Activated T-helper 2 cell treated with anti-CD3 and anti-CD28 coated beads, Interferon-gamma antibody, Interleukin-2, Interleukin-4, amounts not matched to agents 10 μg/mL and 5 μg/mL and 100 μg/mL, durations not matched to agents 14 hours and 24 hours and 36 hours (primary cell): ENCODE data around the gene LRRC3C. TPM values are rescaled to one million over a fixed set of nuclear protein-coding genes. Genes with fewer than 3 reads are reported as not detected.
A peak's percentile ranks its signal among the peaks of the same experiment; 100 is the strongest.
"Not testable (repeated sequence)": the region's sequence is repeated elsewhere in the genome, so short reads cannot be mapped to it uniquely, and the experiment has no call there.

Experiments used
- DNase-seq: peaks from one replicate; pipeline ENCODE4 v3.0.0; 2021; ENCODE audit warnings: low spot score
- H3K27ac Mint-ChIP-seq: one replicate; pipeline ENCODE4 v1.8.0; 2021; ENCODE audit warnings: mixed read lengths
- H3K27me3 Mint-ChIP-seq: one replicate; pipeline ENCODE4 v1.8.0; 2021; ENCODE audit warnings: low read depth, mixed read lengths
- H3K36me3 Mint-ChIP-seq: one replicate; pipeline ENCODE4 v1.8.0; 2021; ENCODE audit warnings: low read depth, mixed read lengths
- H3K4me1 Mint-ChIP-seq: one replicate; pipeline ENCODE4 v1.8.0; 2021; ENCODE audit warnings: low read depth, mixed read lengths
- H3K4me3 Mint-ChIP-seq: one replicate; pipeline ENCODE4 v1.8.0; 2021; ENCODE audit warnings: low read depth, mild to moderate bottlenecking, moderate library complexity, mixed read lengths
- H3K9me3 Mint-ChIP-seq: one replicate; pipeline ENCODE4 v1.8.0; 2021; ENCODE audit warnings: mixed read lengths
- intact Hi-C: fragments of 100-400 bp; cut with micrococcal nuclease; formaldehyde crosslinking; loops from one replicate; pipeline ENCODE4 v1.15.1; 2023
- total RNA-seq: library from RNA; stranded (reverse); gene quantifications from 2 replicates; pipeline ENCODE4 v1.2.3, GENCODE V29; 2022

Gene LRRC3C
- total RNA-seq, 1 donor from 2014 or later: not detected

- no peak for DNase-seq
- Mint-ChIP-seq H3K4me1 (peaks cover 23% of the 10 kb centered on the region), H3K27ac (no peak overlapping the region), H3K27me3 (no peaks in the 10 kb centered on the region), H3K36me3 (no peaks in the 10 kb centered on the region), H3K4me3 (no peak overlapping the region), H3K9me3 (no peaks in the 10 kb centered on the region)
- intact Hi-C loops: no loop called here
Measured at GRCh38 chr17:39943702-39944392, 16.3 kb downstream of the LRRC3C start.

- no peaks in the 10 kb centered on the region for H3K9me3 Mint-ChIP-seq
- intact Hi-C loops: no loop called here
- no peaks in the 10 kb centered on the region for H3K27me3 Mint-ChIP-seq
- no peak for DNase-seq
- no peaks in the 10 kb centered on the region for H3K36me3 Mint-ChIP-seq
- H3K4me1 Mint-ChIP-seq: peaks cover 18% of the 10 kb centered on the region
- no peak overlapping the region for H3K27ac Mint-ChIP-seq
- no peak overlapping the region for H3K4me3 Mint-ChIP-seq
Measured at GRCh38 chr17:39944393-39944711, 16.8 kb downstream of the LRRC3C start.

- intact Hi-C loops: no loop called here
- Mint-ChIP-seq H3K4me3 (no peak overlapping the region), H3K36me3 (no peaks in the 10 kb centered on the region), H3K9me3 (no peaks in the 10 kb centered on the region), H3K27me3 (peaks cover 3% of the 10 kb centered on the region), H3K4me1 (peaks cover 3% of the 10 kb centered on the region), H3K27ac (no peak overlapping the region)
- DNase-seq: no peak
Measured at GRCh38 chr17:39946551-39947330, 19.2 kb downstream of the LRRC3C start.

- intact Hi-C loops, H3K4me1 Mint-ChIP-seq, H3K9me3 Mint-ChIP-seq, DNase-seq, H3K4me3 Mint-ChIP-seq, H3K27me3 Mint-ChIP-seq, H3K36me3 Mint-ChIP-seq: not testable (repeated sequence)
- H3K27ac Mint-ChIP-seq: peak overlapping the region; percentile 12
Measured at GRCh38 chr17:39948489-39948828, 20.9 kb downstream of the LRRC3C start.

GRCh38 chr17:39949028-39949427 is 21.5 kb downstream of the LRRC3C start:
- Mint-ChIP-seq H3K4me3 (no peak overlapping the region), H3K9me3 (no peaks in the 10 kb centered on the region), H3K27me3 (peaks cover 4% of the 10 kb centered on the region), H3K4me1 (peaks cover 11% of the 10 kb centered on the region), H3K36me3 (no peaks in the 10 kb centered on the region), H3K27ac (peak overlapping the region; percentile 12)
- intact Hi-C loops: no loop called here
- DNase-seq: no peak

GRCh38 chr17:39950871-39951348 is 23.4 kb downstream of the LRRC3C start:
- peaks cover 4% of the 10 kb centered on the region for H3K27me3 Mint-ChIP-seq
- intact Hi-C loops: loop anchor here (10.0 kb wide), 2 partner anchors 144 to 326 kb away; partner anchors contain the start of gene PPP1R1B

GRCh38 chr17:39951924-39952679 is 24.6 kb downstream of the LRRC3C start:
- Mint-ChIP-seq H3K9me3 (no peaks in the 10 kb centered on the region), H3K27me3 (peaks cover 4% of the 10 kb centered on the region), H3K4me1 (peaks cover 11% of the 10 kb centered on the region), H3K4me3 (peak overlapping the region; percentile 69), H3K36me3 (no peaks in the 10 kb centered on the region), H3K27ac (peak overlapping the region; percentile 49)
- DNase-seq: no peak
- intact Hi-C loops: loop anchor here (10.0 kb wide), 2 partner anchors 143 to 327 kb away; partner anchors contain the start of gene PPP1R1B

More at GRCh38 chr17:39950871-39951348, 23.4 kb downstream of the LRRC3C start:
- Mint-ChIP-seq H3K36me3 (no peaks in the 10 kb centered on the region), H3K9me3 (no peaks in the 10 kb centered on the region), H3K27ac (no peak overlapping the region), H3K4me3 (no peak overlapping the region), H3K4me1 (peaks cover 11% of the 10 kb centered on the region)
- DNase-seq: no peak

GRCh38 chr17:39952680-39953470 is 25.3 kb downstream of the LRRC3C start:
- Mint-ChIP-seq H3K4me3 (peak overlapping the region; percentile 78), H3K4me1 (peaks cover 8% of the 10 kb centered on the region), H3K36me3 (no peaks in the 10 kb centered on the region), H3K27me3 (peaks cover 4% of the 10 kb centered on the region), H3K9me3 (no peaks in the 10 kb centered on the region), H3K27ac (peak overlapping the region; percentile 68)
- DNase-seq: peak; percentile 84
- intact Hi-C loops: loop anchor here (10.0 kb wide), 2 partner anchors 142 to 328 kb away; partner anchors contain the start of gene PPP1R1B

GRCh38 chr17:39953471-39953888 is 25.9 kb downstream of the LRRC3C start:
- peaks cover 4% of the 10 kb centered on the region for H3K27me3 Mint-ChIP-seq
- no peak for DNase-seq

GRCh38 chr17:39954876-39955275 is 27.3 kb downstream of the LRRC3C start:
- H3K27ac Mint-ChIP-seq: peak overlapping the region; percentile 16
- intact Hi-C loops: loop anchor here (10.0 kb wide), 2 partner anchors 140 to 330 kb away; partner anchors contain the start of gene PPP1R1B
- H3K36me3 Mint-ChIP-seq: no peaks in the 10 kb centered on the region
- H3K27me3 Mint-ChIP-seq: peaks cover 4% of the 10 kb centered on the region
- DNase-seq: no peak
- H3K4me1 Mint-ChIP-seq: peaks cover 13% of the 10 kb centered on the region
- peak overlapping the region; percentile 33 for H3K4me3 Mint-ChIP-seq
- H3K9me3 Mint-ChIP-seq: no peaks in the 10 kb centered on the region

More at GRCh38 chr17:39953471-39953888, 25.9 kb downstream of the LRRC3C start:
- intact Hi-C loops: loop anchor here (10.0 kb wide), 2 partner anchors 141 to 329 kb away; partner anchors contain the start of gene PPP1R1B
- H3K27ac Mint-ChIP-seq: peak overlapping the region; percentile 68
- H3K4me3 Mint-ChIP-seq: peak overlapping the region; percentile 78
- H3K9me3 Mint-ChIP-seq: no peaks in the 10 kb centered on the region
- peaks cover 8% of the 10 kb centered on the region for H3K4me1 Mint-ChIP-seq
- no peaks in the 10 kb centered on the region for H3K36me3 Mint-ChIP-seq

GRCh38 chr17:39955726-39956225 is 28.2 kb downstream of the LRRC3C start:
- Mint-ChIP-seq H3K4me1 (peaks cover 13% of the 10 kb centered on the region), H3K27ac (no peak overlapping the region), H3K27me3 (peaks cover 4% of the 10 kb centered on the region), H3K36me3 (no peaks in the 10 kb centered on the region), H3K9me3 (no peaks in the 10 kb centered on the region), H3K4me3 (no peak overlapping the region)
- DNase-seq: no peak
- intact Hi-C loops: loop anchor here (10.0 kb wide), 2 partner anchors 139 to 331 kb away; partner anchors contain the start of gene PPP1R1B
